HCT116 (cell line): ENCODE measurements around the gene DNAJC6. TPM values are rescaled to one million over a fixed set of nuclear protein-coding genes. Genes with fewer than 3 reads are reported as not detected.

ENCODE experiments used
- ATAC-seq: fragments of 200-7000 bp; cut with Tn5 transposase; 2 replicates; pipeline ENCODE4 v1.9.1; 2020; ENCODE audit warnings: mild to moderate bottlenecking, moderate library complexity
- BruUV-seq: library from RNA; stranded (reverse); fragments of 400-500 nt; replicated peaks from 2 replicates; lab custom pipeline; 2021; lab: Mats Ljungman, UMichigan
- CTCF ChIA-PET: fragments of 300-600 bp; sonication (Branson Sonifier 250); formaldehyde crosslinking; loops from one replicate; lab custom pipeline; 2021; ENCODE audit warnings: antibody characterized with exemption; lab: Charles Lee
- POLR2A ChIA-PET: fragments of 300-600, 350-600 bp; sonication (Branson Sonifier 250); formaldehyde crosslinking; loops from one replicate; lab custom pipeline; 2021; ENCODE audit warnings: antibody characterized with exemption; lab: Charles Lee
- RAD21 ChIA-PET, 2 experiments: fragments of 300-600 bp; sonication (Branson Sonifier 250); formaldehyde crosslinking; loops; one replicate each; lab custom pipeline; 2023; ENCODE audit warnings: low total read pairs in 2 of 2; ENCODE audit not compliant: uncharacterized antibody in 2 of 2, unreplicated experiment in 2 of 2, low non-redundant PET in 1 of 2; lab: Charles Lee
- DNase-seq: peaks from one replicate; pipeline ENCODE4 v3.0.0-alpha.2; 2010; ENCODE audit warnings: low read depth, low spot score
- H2AFZ ChIP-seq: fragments of 200-600 bp; shearing (Covaris generic), sonication (generic); 2 replicates; pipeline ENCODE4 v1.6.1; 2017; ENCODE audit warnings: low read depth, mixed run types, mixed read lengths, antibody characterized with exemption, low read length; ENCODE audit not compliant: poor library complexity, severe bottlenecking
- H3K27ac ChIP-seq: 2 replicates; pipeline ENCODE4 v1.5.1; 2012; ENCODE audit warnings: low read depth, low read length
- H3K27me3 ChIP-seq: fragments of 200-600 bp; sonication (generic); 2 replicates; pipeline ENCODE4 v1.6.1; 2016; ENCODE audit warnings: mixed run types, low read length, mixed read lengths; ENCODE audit not compliant: insufficient read depth
- H3K36me3 ChIP-seq, 2 experiments: fragments of 200-500 bp in 1 of 2; fragments of 200-600 bp in 1 of 2; sonication (Bioruptor generic) in 1 of 2; sonication (generic) in 1 of 2; 2 replicates each; pipeline versions ENCODE4 v1.5.1 to v1.6.1; 2014 to 2016; ENCODE audit warnings: low read length in 2 of 2, inconsistent platforms in 1 of 2, mixed read lengths in 1 of 2, mixed run types in 1 of 2; ENCODE audit not compliant: insufficient read depth in 2 of 2, control insufficient read depth in 1 of 2
- H3K4me1 ChIP-seq, 2 experiments: fragments of 200-600 bp in 1 of 2; sonication (generic) in 1 of 2; 2 replicates each; pipeline versions ENCODE4 v1.5.1 to v1.6.1; 2012 to 2017; ENCODE audit warnings: low read length in 2 of 2, inconsistent platforms in 1 of 2, mild to moderate bottlenecking in 1 of 2, mixed read lengths in 1 of 2, mixed run types in 1 of 2, moderate library complexity in 1 of 2; ENCODE audit not compliant: insufficient read depth in 2 of 2, control insufficient read depth in 1 of 2
- H3K4me2 ChIP-seq: fragments of 200-600 bp; sonication (generic); 2 replicates; pipeline ENCODE4 v1.6.1; 2017; ENCODE audit warnings: mixed run types, low read length, mixed read lengths
- H3K4me3 ChIP-seq, 2 experiments: fragments of 200-600 bp in 1 of 2; sonication (generic) in 1 of 2; replicated peaks in 1 of 2; 2 replicates each; pipeline ENCODE4 v1.5.1; 2011 to 2016; ENCODE audit warnings: low read length in 2 of 2, control low read depth in 1 of 2, low read depth in 1 of 2, mild to moderate bottlenecking in 1 of 2, mixed read lengths in 1 of 2, mixed run types in 1 of 2
- H3K79me2 ChIP-seq: fragments of 200-600 bp; sonication (generic); 2 replicates; pipeline ENCODE4 v1.6.1; 2017; ENCODE audit warnings: mild to moderate bottlenecking, mixed run types, low read length, moderate library complexity, mixed read lengths; ENCODE audit not compliant: insufficient read depth
- H3K9ac ChIP-seq: fragments of 200-600 bp; sonication (generic); 2 replicates; pipeline ENCODE4 v1.6.1; 2016; ENCODE audit warnings: low read length, mixed read lengths
- H3K9me2 ChIP-seq: fragments of 200-600 bp; sonication (generic), shearing (Covaris generic); 2 replicates; pipeline ENCODE4 v1.6.1; 2017; ENCODE audit warnings: mixed run types, mild to moderate bottlenecking, moderate library complexity; ENCODE audit not compliant: insufficient read depth
- H3K9me3 ChIP-seq, 2 experiments: fragments of 200-500 bp in 1 of 2; fragments of 200-600 bp in 1 of 2; sonication (Bioruptor generic) in 1 of 2; sonication (generic) in 1 of 2; 2 replicates each; pipeline ENCODE4 v1.6.1; 2014 to 2017; ENCODE audit warnings: low read length in 2 of 2, mixed read lengths in 2 of 2, inconsistent platforms in 1 of 2, low read depth in 1 of 2, mild to moderate bottlenecking in 1 of 2, mixed run types in 1 of 2, moderate library complexity in 1 of 2; ENCODE audit not compliant: control insufficient read depth in 1 of 2, insufficient read depth in 1 of 2
- H4K20me1 ChIP-seq: fragments of 200-600 bp; sonication (generic), shearing (Covaris generic); 2 replicates; pipeline ENCODE4 v1.6.1; 2017; ENCODE audit warnings: mixed run types, mild to moderate bottlenecking, moderate library complexity; ENCODE audit not compliant: insufficient read depth
- CEBPB ChIP-seq: IDR thresholded peaks from 2 replicates; pipeline ENCODE4 v1.6.1; 2012; ENCODE audit warnings: low read depth
- EGR1 ChIP-seq: IDR thresholded peaks from 2 replicates; pipeline ENCODE4 v1.6.1; 2012; ENCODE audit warnings: low read depth
- ELF1 ChIP-seq: IDR thresholded peaks from 2 replicates; pipeline ENCODE4 v1.6.1; 2012; ENCODE audit warnings: low read depth, borderline replicate concordance
- EZH2 ChIP-seq: fragments of 200-600 bp; sonication (generic); IDR thresholded peaks from 2 replicates; pipeline ENCODE4 v1.6.1; 2017; ENCODE audit warnings: antibody characterized with exemption, mixed run types
- EZH2phosphoT487 ChIP-seq: fragments of 200-600 bp; IDR thresholded peaks from 2 replicates; pipeline ENCODE4 v1.6.1; 2018; ENCODE audit warnings: antibody characterized with exemption, borderline replicate concordance
- FOSL1 ChIP-seq: IDR thresholded peaks from 2 replicates; pipeline ENCODE4 v1.6.1; 2012; ENCODE audit warnings: low read depth
- JUND ChIP-seq: IDR thresholded peaks from 2 replicates; pipeline ENCODE4 v1.6.1; 2012
- POLR2AphosphoS5 ChIP-seq: IDR thresholded peaks from 2 replicates; pipeline ENCODE4 v1.6.1; 2011; ENCODE audit warnings: mild to moderate bottlenecking, low read depth, low read length, moderate library complexity
- SIN3A ChIP-seq: IDR thresholded peaks from 2 replicates; pipeline ENCODE4 v1.6.1; 2012; ENCODE audit warnings: low read depth
- SP1 ChIP-seq: IDR thresholded peaks from 2 replicates; pipeline ENCODE4 v1.6.1; 2012; ENCODE audit warnings: low read depth
- TCF7L2 ChIP-seq: IDR thresholded peaks from 2 replicates; pipeline ENCODE4 v1.7.0; 2011; ENCODE audit warnings: borderline replicate concordance, inconsistent platforms; ENCODE audit not compliant: insufficient read depth, insufficient read length; ENCODE audit errors: extremely low read depth
- YY1 ChIP-seq: IDR thresholded peaks from 2 replicates; pipeline ENCODE4 v1.6.1; 2011; ENCODE audit warnings: low read length, low read depth, moderate library complexity, mild to moderate bottlenecking; ENCODE audit not compliant: insufficient replicate concordance; ENCODE audit errors: extremely low read depth
- ZFX ChIP-seq: fragments of 450-650 bp; IDR thresholded peaks from 2 replicates; pipeline ENCODE4 v1.6.1; 2017
- ZNF274 ChIP-seq: fragments of 200-500 bp; sonication (Bioruptor generic); IDR thresholded peaks from 2 replicates; pipeline ENCODE4 v1.6.1; 2014; ENCODE audit warnings: mild to moderate bottlenecking, low read depth, low read length, inconsistent platforms
- intact Hi-C: fragments of 100-400 bp; cut with micrococcal nuclease; formaldehyde crosslinking; loops from 2 replicates; pipeline ENCODE4 v1.10.0; 2022
- total RNA-seq: library from RNA; stranded (reverse); gene quantifications from one replicate; pipeline ENCODE4 v1.2.1, GENCODE V29; 2021; ENCODE audit not compliant: unreplicated experiment
- TF ChIP-seq, protein P1 (sequence below): IDR thresholded peaks from 2 replicates; pipeline ENCODE4 v1.6.1; 2012
- TF ChIP-seq, protein P2 (sequence below): IDR thresholded peaks from 2 replicates; pipeline ENCODE4 v1.6.1; 2012

The DNAJC6 gene
- total RNA-seq, 1 experiment from 2014 or later = 9.0 TPM

DNA sequence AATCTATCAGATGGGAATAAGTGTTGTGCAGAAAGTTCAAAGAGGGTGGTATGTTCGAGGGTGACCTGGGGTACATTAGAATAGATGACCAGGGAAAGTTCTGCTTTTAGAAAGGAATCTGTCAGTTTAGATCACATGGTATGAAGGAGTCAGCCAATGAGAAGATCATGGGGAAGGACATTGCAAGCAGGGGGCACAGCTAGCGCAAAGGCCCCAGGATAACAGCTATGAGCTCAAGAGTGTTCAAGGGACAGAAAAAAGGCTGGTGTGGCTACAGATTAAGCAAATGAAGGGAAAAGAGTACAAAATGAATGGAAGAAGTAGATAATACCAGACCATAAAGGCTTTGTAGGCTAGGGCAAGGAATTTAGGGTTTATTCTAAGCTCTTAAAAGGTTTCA lies 119.7 kb downstream of the DNAJC6 start:
- H3K4me2 ChIP-seq = peak overlapping the region; percentile 44; the same call in 1 of the 2 replicates
- CTCF ChIA-PET = interaction anchor here (2.8 kb wide), 1 partner anchor 9 kb away, joined by 13 read pairs; the partner anchor contains the start of genes LEPR and LEPROT
- POLR2A ChIA-PET = interaction anchor here (1.3 kb wide), 1 partner anchor 9 kb away, joined by 3 read pairs; the partner anchor contains the start of genes LEPR and LEPROT
- no peaks in the 10 kb centered on the region for H3K9me2 ChIP-seq
- peaks cover 0 to 3% of the 10 kb centered on the region in 2 experiments; a peak in 2 of 4 replicates for H3K36me3 ChIP-seq
- TF ChIP-seq JUND (no peak), TCF7L2 (no peak), YY1 (no peak), SIN3A (no peak), EZH2 (no peak), ELF1 (no peak), ZNF274 (no peak), CEBPB (no peak), POLR2AphosphoS5 (no peak), EZH2phosphoT487 (no peak), SP1 (no peak), FOSL1 (no peak), ZFX (no peak), EGR1 (no peak)
- TF ChIP-seq, protein P1, sequence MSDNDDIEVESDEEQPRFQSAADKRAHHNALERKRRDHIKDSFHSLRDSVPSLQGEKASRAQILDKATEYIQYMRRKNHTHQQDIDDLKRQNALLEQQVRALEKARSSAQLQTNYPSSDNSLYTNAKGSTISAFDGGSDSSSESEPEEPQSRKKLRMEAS = no peak
- TF ChIP-seq, protein P2, sequence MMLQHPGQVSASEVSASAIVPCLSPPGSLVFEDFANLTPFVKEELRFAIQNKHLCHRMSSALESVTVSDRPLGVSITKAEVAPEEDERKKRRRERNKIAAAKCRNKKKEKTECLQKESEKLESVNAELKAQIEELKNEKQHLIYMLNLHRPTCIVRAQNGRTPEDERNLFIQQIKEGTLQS = no peak
- peaks cover 16 to 38% of the 10 kb centered on the region in 2 experiments for H3K4me1 ChIP-seq
- H3K9ac ChIP-seq = no peak overlapping the region
- peaks cover 11% of the 10 kb centered on the region for H3K79me2 ChIP-seq
- no peak overlapping the region for H2AFZ ChIP-seq
- ATAC-seq = no peak
- no peak overlapping the region for H3K4me3 ChIP-seq
- H4K20me1 ChIP-seq = no peaks in the 10 kb centered on the region
- RAD21 ChIA-PET = no interaction called here
- intact Hi-C loops = loop anchor here (10.0 kb wide), 3 partner anchors 194 to 816 kb away; no protein-coding TSS in a partner anchor
- DNase-seq = no peak
- no peaks in the 10 kb centered on the region for H3K27me3 ChIP-seq
- H3K27ac ChIP-seq = no peak overlapping the region
- BruUV-seq = no TSS peak
- no peaks in the 10 kb centered on the region for H3K9me3 ChIP-seq
